Cardiac fibroblast (primary cell): ENCODE data around the gene TNC.

ENCODE experiments used
- DNase-seq, 2 donors: peaks; one replicate each; pipeline versions ENCODE4 v3.0.0 to v3.0.0-alpha.2; 2010; ENCODE audit warnings: low read depth in 2 of 2
- H3K4me3 ChIP-seq, 2 donors: replicated peaks in 1 of 2; 1 replicate in 1 of 2; 2 replicates in 1 of 2; pipeline ENCODE4 v1.5.1; 2011; ENCODE audit warnings: low read depth in 2 of 2, low read length in 2 of 2, mild to moderate bottlenecking in 2 of 2, moderate library complexity in 1 of 2
- CTCF ChIP-seq: IDR thresholded peaks from one replicate; pipeline ENCODE4 v1.5.1; 2011; ENCODE audit warnings: low read depth, mild to moderate bottlenecking, low read length, inconsistent platforms

The TNC gene

GRCh38 chr9:115013998-115014397 is 104.0 kb downstream of the TNC start:
- DNase-seq, result peak; percentile 80 to 82
- TF ChIP-seq CTCF, result peak; percentile 78
- H3K4me3 ChIP-seq, result no peak overlapping the region

- no peak for TF ChIP-seq CTCF
- no peak overlapping the region for H3K4me3 ChIP-seq
- no peak for DNase-seq
Observed at GRCh38 chr9:115012486-115012885, 105.5 kb downstream of the TNC start.

GRCh38 chr9:115010874-115011273 is 107.1 kb downstream of the TNC start:
- DNase-seq, result no peak
- no peak for TF ChIP-seq CTCF
- no peak overlapping the region for H3K4me3 ChIP-seq

- peak; percentile 57 to 88 for DNase-seq
- no peak overlapping the region for H3K4me3 ChIP-seq
- TF ChIP-seq CTCF, result no peak
Observed at GRCh38 chr9:115008536-115009270, 109.3 kb downstream of the TNC start.

- peak; percentile 61 to 90 for DNase-seq
- no peak overlapping the region for H3K4me3 ChIP-seq
- TF ChIP-seq CTCF, result no peak
Observed at GRCh38 chr9:115006660-115007059, 111.3 kb downstream of the TNC start.

- no peak for TF ChIP-seq CTCF
Observed at GRCh38 chr9:115005322-115005721, 112.6 kb downstream of the TNC start.

GRCh38 chr9:115004545-115004944 is 113.4 kb downstream of the TNC start:
- no peak overlapping the region for H3K4me3 ChIP-seq
- no peak for TF ChIP-seq CTCF
- DNase-seq, result no peak

More at GRCh38 chr9:115005322-115005721, 112.6 kb downstream of the TNC start:
- H3K4me3 ChIP-seq, result no peak overlapping the region
- no peak for DNase-seq
